Right renal cortex interstitium (tissue), 3 donors: ENCODE results near the gene PCDHA1. TPM values are rescaled to one million over a fixed set of nuclear protein-coding genes. Genes with fewer than 3 reads are reported as not detected.

Experiments
- DNase-seq, 3 donors: peaks; one replicate each; pipeline ENCODE4 v3.0.0-alpha.2; 2013; ENCODE audit warnings: low read depth in 3 of 3, low spot score in 2 of 3
- polyA plus RNA-seq, 3 donors: library from polyadenylated mRNA; unstranded; fragments of 120-200 nt; gene quantifications; one replicate each; pipeline ENCODE4 v1.2.1, GENCODE V29; 2013; ENCODE audit not compliant: insufficient read length in 3 of 3

Gene PCDHA1
- polyA plus RNA-seq, 3 donors, result 0.06 to 0.08 TPM; not detected in 1

DNA sequence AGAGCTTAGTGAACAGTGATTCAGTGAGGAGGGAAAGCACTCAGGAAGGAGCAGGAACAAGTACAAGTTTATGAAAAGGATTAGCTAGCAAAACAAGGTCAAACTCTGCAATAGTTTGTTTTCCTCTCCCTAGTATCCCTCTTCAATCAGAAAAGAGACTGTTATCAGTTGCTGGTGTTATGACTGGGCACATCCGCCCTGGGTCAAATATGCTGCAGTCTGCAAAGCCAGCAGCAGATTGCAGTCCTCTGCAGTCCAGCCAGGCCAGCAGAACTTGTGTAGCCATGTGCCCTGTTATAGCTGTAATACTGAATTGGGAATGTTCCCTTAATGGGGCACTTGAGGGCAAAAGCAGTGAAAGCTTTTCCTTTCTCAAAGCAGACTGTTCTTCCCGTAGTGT lies 192.3 kb downstream of the PCDHA1 start:
- no peak for DNase-seq

DNA sequence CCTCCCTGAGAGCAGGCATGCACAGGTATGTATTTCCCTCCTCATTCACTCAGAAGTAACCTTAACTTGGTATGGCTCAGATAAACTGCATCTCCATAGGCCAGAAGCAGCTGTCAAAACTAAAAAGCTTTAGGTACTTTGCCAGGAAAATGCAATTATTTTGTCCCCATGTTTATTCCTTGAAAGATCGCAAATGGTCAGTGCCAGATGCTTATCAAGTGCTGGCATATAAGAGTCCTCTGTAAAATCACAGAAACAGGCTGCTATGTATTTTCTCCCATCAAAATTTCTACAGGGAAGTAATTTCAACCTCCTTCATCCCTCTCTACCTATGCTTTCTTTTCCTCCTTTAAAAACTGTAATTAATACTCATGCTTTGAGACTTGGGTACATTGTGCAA lies 193.0 kb downstream of the PCDHA1 start:
- no peak for DNase-seq

DNA sequence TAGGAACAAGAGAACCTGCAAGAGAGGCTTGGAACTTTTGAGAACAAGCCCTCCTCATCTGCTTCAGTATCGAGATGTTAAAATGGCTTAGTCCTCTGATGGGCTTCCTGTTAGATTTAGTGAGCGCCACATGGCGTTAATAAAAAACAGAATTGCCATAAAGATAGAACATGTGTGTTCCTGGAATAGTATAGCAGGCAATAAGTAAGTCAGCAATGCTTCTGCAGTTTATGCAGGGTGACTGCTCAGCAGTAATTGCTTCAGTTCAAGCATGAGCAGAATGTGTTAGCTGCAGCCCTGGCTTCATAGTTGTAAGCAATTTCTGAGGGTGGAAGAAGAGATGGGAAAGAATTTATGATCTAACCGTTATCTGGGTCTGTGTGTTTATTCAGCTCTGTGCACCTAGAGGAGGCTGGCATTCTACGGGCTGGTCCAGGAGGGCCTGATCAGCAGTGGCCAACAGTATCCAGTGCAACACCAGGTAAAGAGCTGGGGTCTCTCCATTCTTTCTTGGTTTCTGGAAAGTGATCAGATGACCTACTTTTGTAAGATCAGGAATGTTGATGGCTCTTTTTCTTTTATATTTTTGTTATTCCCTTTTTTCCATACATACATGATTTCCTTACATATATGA lies 196.3 kb downstream of the PCDHA1 start:
- DNase-seq, result no peak

DNA sequence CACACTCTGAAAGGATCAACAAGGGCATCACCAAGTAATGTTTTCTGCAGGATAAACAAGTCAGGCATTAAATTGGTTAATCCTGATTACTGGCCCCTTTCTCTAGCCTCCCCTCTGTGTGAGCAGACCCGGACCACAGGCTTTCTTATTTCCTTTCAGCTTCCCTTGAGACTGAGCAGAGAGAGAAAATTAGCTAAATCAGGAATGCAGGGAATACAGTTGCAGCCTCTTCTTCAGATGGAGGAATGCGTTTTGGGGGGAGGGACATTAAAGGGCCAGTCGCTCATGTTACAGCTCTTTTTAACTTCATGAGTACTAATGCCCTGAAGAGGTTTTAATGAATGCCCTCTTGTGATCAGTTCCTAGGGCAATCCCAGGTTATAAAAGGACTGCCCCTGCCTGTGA lies 200.2 kb downstream of the PCDHA1 start:
- no peak for DNase-seq

DNA sequence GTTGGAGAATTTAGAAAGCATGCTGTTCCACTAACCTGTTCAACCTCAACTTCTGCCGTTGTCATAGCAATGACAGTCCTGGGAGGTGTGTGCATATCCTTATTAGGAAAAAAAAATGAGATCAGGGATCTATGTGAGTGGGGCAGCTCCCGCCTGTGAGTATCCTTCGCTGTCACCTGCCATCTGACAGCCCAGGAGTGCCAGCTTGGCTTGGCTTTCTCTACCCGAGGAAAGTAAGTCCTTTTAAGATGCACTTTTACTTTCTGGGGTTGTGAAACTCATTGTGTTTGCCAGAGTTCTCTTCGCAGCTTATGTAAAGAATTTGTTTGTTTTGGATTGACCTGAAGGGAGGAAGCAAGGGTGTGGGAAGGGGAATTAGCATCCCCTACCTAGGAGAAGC lies 202.2 kb downstream of the PCDHA1 start:
- no peak for DNase-seq

DNA sequence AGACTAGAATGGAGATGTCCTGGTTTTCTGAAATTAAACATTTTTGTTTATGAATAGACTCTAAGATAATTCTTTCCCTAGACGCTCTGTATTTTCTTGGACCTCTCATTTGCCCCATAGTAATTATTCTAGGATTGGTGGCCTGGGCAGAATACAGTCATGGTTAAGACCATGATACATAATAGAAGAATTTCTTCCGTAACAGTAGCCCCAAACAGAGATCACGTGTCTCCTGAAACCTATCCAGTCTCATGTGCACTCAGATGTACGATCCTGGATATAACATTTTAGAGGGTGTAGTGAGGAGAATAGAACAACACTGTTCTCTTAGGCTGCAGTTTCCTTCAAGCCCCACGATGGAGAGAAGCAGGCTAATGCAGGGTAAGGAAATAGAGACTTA lies 202.7 kb downstream of the PCDHA1 start:
- no peak for DNase-seq

DNA sequence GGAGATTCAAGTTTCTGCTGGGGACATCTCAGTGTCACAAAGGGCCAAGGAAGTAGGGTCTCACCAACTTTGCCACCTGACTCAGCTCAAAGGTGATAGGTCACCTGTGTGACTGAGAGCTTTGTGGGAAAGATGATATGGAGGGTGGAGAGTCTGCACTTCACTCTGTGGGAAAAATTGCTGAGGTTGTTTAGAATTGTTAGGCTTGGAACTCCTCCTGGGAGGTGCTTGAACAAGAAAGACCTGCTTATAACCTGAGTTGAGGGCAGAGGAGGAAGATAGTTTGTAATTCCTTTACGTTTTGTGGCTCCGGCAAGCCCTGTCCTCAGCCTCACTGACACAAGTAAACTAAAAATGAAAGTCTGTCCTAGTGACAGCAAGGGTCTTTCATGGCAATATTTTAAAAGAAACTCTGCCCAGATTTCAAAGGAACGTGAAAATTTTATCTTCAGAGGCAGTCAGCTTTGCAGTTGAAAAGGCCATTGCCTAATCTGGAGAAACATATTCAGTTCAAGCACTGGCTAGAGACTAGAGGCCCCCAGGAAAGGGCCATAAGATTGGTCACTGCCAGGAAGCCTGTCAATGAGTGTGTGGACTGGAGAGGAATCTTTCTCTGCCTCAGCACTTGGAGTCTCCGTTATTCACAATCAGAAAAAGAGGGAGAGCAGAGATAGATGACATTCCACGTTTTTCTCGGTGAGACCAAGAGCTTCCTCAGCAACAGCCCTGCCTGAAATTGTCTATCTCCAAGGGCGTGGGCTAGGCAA lies 203.5 kb downstream of the PCDHA1 start:
- no peak for DNase-seq

DNA sequence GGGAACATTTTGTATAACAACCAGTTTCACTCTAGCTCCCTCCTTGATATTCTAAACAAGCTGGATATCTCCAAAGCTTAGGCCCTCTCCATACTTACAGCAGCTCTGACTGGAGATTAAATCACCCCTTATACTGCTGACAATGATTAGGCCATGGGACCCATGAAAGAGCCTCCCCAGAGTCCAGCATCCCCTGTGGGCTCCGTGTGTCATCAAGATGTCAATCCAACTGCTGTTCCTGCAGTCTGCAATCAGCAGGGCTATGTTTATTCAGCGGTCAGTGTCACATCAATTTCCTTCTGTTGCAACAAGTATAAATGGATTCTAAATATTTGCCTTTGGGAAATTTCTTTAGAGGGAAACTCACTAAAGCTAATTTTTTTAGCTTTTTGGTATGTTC lies 206.9 kb downstream of the PCDHA1 start:
- no peak for DNase-seq

DNA sequence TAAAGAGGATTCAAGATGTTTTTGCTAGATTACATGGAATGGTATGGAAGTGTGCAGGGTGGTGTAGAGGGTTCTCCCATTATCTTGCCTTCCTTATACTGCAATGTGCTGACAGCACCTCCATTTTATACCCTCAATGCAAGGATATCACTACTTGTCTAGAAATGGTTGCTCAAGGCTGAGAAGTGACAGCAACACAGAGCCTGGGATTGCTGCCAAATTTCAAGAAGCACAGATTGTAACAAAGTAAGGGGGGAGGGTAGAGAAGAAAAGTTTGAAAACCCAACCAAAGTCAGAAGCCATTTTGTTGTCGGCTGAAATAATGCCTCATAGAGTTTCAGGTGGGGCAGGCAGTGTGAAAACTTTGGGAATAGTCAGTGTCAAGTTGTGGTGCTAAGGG lies 210.1 kb downstream of the PCDHA1 start:
- no peak for DNase-seq

DNA sequence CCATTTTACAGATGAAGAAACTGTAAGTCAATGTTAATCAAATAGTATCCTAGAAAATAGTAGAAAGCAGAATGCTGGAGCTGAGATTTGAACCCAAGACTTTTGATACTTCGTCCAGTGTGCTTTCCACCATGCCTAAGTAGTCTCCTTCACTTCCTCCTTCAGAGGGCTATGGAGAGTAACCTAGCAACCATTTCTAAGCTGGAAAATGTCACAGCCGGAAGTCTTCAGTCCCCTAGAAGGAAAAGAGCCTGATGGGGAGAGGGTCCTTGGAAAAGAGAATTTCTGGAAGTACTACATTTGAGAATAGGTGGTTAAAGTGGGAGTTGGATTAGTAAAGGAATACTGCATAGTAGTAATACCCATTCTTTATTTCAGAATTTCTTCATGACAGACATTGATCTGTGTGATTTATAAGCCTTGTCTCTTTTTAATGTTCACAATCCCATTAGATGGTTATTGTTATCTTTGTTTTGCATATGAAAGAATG lies 213.0 kb downstream of the PCDHA1 start:
- DNase-seq, result no peak

DNA sequence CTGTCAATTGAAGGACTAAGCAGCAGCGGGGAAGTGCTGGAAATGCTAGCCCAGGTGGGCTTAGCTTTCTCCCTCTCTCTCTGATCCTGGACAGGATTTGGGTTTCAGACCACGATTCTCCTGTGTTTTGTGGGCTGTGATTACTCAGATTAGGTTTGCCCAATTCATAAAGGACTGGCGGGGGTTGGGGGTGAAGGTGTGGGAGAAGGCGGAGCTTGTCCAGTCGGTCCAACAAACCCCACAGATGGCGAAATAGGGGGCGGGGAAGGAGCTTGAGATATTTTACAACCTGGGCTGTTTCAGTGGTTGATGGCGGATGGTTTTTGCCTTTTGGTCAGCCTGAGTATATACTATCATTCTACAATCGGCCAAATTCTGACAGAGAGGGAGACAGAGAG lies 215.5 kb downstream of the PCDHA1 start:
- DNase-seq, result peak in 1 of 3 donors; percentile 2

DNA sequence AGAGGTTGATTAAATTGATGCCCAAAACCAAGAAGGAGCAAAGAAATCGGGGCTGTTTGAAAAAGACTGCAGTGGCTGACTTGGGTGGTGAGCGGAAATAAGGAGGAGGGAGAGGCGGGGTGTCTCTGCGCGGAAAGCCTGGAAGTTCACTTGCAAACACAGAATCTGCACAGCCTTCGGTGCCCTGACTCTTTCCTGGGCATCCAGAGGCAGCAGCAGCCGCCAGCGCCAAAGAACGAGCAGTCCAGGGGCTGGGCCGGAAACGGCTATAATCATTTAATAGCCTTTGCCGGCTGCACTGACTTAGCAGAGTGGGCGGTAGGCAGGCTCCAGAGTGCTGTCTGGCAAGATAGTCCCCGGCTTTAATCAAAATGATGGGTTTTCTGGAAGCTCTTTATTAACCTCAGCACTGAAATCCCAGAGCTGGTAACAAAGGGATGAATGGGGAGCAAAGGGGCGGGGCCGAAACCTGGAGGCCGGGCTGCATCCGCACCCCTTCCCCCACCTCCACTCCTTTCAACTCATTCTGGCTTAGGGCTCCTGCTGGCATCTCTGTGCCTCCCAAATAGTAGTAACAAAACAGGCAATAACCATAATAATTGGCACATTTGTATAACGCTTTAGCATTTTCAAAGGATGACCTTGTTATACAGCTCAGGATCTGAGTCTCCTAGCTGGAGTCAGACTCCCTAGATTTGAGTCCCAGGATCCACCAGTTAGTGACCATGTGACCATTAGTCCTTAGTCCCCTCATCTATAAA lies 216.1 kb downstream of the PCDHA1 start:
- no peak for DNase-seq

DNA sequence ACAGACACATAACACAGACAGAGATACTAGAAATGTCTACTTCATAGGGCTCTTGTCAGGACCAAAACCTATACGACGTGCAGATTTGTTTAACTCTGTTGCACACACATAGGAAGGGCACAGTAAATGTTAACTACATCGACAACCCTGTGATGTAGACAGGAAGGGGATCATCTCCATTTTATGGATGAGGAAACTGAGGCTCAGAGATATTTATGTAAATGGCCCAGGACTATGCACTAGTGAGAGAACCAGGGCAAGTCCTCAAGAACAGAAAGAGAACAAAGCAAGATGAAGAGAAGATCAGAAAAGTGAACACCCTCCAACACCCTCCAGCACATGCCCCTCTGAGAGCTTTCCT lies 216.6 kb downstream of the PCDHA1 start:
- DNase-seq, result no peak

DNA sequence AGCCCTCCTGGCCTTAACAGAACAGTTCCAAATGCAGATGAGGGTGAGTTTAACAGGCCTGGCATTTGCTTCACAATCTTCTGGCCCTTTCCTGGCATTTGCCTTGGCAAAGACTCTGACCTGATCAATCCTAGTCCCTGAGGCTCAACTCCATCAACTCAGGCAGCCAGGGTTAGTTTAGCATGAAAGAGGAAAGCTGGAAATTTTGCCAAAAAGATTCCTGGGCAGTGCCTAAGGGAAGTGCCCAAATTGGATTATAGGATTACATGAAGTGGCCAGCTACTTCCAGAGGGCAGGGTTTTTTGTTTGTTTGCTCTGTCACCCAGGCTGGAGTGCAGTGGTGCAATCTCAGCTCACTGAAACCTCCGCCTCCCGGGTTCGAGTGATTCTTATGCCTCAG lies 217.1 kb downstream of the PCDHA1 start:
- no peak for DNase-seq

DNA sequence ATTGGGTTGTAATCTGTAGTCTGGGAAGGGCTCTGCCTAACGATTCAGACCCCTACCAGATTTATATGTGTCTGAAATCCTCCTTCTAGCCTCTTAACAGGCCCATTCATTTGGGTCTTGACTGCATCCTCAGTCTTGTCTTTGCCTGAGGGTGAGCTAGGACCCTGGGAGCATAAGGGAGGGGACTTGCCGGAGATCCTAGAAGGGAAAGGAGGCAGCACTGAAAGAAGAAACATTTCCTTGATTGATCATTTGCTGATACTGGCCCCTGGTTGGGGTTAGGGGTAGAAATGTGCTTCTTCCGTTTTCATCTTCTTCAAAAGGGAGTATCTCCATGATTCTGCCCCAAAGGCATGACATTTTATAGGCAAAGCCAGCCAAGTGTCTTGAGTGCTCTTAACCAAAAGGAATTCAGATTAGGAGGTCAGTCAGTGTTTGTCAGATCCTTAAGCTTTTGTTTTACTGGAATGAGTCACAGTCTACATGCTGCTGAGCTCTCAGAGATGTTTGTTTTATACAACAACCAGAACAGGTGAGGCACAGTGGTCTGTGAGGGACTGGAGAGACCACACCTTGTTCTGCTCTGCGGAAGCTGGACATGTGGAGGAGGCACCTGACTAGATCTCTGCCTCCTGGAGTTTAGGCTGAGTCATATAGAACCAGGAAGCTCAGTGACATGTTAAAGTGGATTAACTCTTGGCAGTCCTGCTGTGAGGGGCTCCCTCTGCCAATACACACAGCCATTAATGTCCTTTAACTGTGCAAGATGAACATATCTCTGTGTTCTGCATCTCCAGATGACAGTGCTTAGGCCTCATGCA lies 218.1 kb downstream of the PCDHA1 start:
- no peak for DNase-seq

DNA sequence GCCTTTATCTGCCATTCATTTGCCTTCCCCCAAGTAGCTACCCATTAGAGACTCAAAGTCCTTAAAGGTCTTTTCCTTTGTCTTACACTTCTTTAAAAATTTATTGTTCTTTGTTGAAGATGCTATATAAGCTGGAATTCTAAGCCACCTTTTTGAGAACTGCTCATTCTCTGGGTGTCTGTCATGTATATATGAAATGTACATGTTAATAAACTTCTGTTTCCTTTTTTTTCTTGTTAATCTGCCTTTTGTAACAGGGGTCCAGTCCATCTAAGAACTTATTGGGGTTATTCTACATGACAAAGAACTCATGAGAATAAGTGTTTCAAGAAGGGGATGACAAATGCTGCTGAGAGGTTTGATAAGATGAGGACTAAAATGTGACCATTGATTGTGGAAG lies 221.9 kb downstream of the PCDHA1 start:
- DNase-seq, result no peak

DNA sequence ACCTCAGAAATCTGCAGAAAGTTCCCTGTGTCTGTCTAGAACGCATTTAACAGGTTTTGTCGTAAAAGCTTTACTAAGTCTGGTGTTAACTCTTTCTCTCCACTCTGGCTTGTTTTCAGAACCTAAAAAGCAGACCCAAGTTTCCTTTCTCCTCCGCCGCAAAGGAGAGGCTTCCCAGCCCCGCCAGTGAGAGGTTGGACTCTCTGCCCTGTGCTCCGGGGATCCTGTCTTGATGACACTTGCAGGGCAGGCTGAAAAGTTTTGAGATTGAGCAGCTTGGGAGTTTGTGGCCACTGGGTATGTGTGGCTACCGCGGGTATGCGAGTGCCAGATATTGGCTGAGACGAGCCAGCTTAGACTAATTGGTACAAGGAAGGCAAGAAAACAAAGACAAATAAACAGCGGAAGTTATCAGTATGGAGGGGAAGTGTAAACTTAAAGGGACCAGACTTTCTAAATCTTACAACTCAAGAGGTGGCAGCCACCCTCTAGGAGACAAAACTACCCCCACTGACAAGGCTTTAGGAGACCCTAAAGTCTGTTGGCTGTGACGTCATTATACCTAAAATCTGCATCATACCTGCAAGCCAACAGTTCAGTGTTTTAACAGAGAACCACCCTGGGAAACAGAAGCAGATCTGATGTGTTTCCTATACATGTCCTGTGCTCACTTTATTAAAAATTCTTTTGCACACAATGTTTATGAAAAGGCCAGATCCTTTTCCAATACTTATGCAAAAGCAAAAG lies 224.3 kb downstream of the PCDHA1 start:
- DNase-seq, result no peak

DNA sequence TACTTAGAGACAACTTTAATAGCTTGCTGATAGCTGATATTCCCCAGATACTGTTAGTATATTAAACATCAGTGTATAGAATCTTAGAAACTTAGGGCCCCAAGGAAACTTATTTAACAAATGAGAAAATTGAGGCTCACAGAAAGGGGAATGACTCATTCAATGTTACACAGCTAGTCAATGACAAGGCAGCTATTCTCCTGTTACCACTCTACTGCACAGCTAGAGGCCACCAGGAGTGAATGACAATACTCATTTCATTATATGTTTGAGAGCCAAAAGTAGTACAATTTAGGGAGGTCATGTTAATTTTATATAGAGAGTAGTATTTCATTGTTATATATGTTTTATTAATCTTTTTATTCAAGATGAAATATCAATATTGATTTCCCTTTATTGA lies 232.0 kb downstream of the PCDHA1 start:
- no peak for DNase-seq

DNA sequence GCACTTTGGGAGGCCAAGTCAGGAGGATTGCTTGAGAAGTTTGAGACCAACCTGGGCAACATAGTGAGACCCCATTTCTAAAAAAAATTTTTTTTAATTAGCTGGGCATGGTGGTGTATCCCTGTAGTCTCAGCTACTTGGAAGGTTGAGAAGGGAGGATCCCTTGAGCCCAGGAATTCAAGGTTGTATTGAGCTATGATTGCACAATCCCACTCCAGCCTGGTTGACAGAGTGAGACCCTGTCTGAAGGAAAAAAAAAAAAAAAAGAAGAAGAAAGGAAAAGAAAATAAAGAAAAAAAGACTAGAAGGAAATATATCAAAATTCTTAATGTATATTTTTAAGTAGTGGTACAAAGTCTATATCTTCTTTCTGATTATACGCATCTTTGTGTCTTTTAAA lies 236.4 kb downstream of the PCDHA1 start:
- no peak for DNase-seq

DNA sequence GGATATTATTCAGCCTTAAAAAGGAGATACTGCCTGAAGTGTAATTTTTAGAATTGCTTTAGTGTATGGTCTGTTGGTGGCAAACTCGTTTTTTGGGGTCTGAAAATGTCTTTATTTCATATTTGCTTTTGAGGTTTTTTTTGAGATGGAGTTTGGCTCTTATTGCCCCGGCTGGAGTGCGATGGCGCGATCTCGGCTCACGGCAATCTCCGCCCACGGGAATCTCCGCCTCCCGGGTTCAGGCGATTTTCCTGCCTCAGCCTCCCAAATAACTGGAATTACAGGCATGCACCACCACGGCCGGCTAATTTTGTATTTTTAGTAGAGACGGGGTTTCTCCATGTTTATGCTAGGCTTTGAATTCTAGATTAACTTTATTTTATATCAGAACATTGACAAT lies 245.1 kb downstream of the PCDHA1 start:
- no peak for DNase-seq
